ENCODE measurements around the gene KCTD2.

GRCh38 chr17:75019710-75020109, 27.3 kb upstream of the KCTD2 start:
- TF ChIP-seq CTCF (IDR thresholded peaks at IDR 0.05) (no peak), EP300 (IDR thresholded peaks at IDR 0.05) (no peak)
